NCI-H2196 treated with DMSO at 0.1 percent for 48 hours (cell line): Measurements from ENCODE around the gene CDK12.

Experiments used
- DNase-seq: peaks from one replicate; lab custom pipeline; 2025; ENCODE audit not compliant: unreplicated experiment; lab: John Stamatoyannopoulos, UW

The CDK12 gene

GRCh38 chr17:39548494-39549225, 87.4 kb downstream of the CDK12 start:
- DNase-seq: no peak

DNA sequence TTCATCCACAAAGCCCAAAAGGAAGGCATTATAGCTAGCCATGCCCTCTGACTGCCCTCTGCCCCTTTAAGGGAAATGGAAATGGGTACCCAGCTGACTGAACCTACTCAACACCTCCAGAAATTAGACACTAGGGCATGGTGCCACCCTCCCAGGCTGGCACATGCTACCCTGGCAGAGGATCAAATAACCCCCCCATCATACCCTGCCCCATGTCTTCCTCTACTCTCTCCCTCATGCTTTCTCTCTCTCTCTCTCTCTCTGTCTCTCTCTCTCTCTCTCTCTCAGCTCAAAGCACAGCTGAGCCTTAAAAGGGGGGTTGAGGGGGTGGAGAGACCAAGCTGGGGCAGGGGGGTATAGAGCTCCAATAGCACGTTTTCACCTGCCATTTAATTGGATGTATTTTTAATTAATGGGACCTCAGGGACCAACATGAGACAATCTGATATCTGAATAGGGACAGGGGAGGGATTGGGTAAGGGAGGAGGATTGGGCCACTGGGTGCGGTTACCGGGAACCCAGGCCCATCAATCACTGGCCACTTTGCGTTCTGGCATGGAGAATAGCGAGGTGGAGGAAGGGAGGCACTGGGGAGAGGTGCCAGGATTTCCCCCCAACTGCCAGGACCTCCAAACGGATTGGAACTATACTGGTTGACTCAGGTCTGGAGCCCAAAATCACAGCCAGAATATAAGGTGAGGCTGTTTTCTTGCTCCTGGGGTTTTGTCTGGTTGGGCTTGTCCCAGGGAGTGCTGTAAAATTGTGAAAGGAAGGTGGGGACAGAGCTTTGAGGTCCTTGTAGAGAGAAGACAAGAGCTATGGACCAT, 88.7 kb downstream of the CDK12 start:
- no peak for DNase-seq

DNA sequence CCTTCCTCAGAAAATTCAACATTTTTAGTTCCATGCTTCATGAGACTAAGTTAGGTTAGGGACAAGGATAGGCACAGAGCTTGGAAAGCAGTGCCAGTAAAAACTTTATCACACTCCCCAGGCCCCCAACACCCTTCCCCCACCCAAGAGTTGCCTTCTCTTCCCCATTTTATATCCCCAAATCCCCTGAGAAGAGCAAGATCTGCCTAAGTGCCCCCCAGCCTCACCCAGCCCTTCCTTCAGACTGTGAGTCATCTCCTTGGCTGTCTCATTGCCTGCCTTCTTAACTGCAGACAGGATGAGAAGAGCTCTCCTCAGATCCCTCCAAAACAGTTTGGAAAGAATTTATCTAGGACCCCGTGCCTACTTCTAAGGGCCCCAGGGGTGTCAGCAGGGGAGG, 90.6 kb downstream of the CDK12 start:
- DNase-seq: no peak

GRCh38 chr17:39553341-39553945, 92.2 kb downstream of the CDK12 start:
- no peak for DNase-seq

GRCh38 chr17:39555368-39555767, 94.1 kb downstream of the CDK12 start:
- DNase-seq: no peak

DNA sequence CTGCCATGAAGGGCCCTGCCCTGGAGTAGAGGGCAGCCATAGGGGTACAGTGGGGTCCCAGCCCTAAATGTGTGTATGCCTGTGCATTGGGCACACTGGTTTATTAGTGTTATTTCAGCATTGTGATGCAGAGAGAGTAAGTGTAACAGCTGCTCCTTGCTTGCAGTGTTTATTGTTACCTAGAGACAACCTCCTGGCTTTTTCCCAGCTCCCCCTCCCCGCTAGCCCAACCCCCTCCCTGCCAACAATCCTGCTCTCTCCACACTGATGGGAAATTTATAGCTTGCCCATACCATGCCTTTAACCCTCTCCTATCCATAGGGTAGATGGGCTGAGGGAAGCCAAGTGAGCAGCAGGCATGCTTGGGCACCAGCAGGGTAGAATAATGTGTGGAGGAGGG, 95.1 kb downstream of the CDK12 start:
- no peak for DNase-seq

DNA sequence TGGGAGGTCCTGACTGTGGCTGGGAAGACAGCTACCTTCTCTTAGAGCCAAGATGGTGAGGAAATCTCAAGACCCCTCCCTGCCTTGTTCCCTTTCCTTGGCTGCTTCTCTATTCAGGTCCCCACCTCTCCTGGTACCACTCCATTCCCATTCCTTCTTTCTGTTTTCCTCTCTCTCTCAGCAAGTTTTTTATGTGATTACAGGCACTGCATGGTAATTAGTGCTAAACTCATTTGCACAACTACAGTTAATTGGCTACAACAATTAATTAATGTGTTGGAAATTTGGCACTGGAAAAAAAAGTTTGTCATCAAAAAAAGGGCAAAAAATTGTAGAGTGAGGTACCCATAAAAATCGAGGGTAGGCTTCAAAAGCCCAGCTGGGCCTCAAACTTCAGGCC, 101.1 kb downstream of the CDK12 start:
- no peak for DNase-seq

- DNase-seq: no peak
Measured at GRCh38 chr17:39562976-39563375, 101.7 kb downstream of the CDK12 start.

- no peak for DNase-seq
Measured at GRCh38 chr17:39563476-39563875, 102.2 kb downstream of the CDK12 start.

- DNase-seq: peak; percentile 11
Measured at GRCh38 chr17:39564211-39564848, 103.0 kb downstream of the CDK12 start.

GRCh38 chr17:39566094-39566850, 105.0 kb downstream of the CDK12 start:
- no peak for DNase-seq

GRCh38 chr17:39568702-39569101, 107.4 kb downstream of the CDK12 start:
- DNase-seq: no peak

- no peak for DNase-seq
Measured at GRCh38 chr17:39569126-39569525, 107.8 kb downstream of the CDK12 start.

- DNase-seq: no peak
Measured at GRCh38 chr17:39572121-39572520, 110.8 kb downstream of the CDK12 start.

DNA sequence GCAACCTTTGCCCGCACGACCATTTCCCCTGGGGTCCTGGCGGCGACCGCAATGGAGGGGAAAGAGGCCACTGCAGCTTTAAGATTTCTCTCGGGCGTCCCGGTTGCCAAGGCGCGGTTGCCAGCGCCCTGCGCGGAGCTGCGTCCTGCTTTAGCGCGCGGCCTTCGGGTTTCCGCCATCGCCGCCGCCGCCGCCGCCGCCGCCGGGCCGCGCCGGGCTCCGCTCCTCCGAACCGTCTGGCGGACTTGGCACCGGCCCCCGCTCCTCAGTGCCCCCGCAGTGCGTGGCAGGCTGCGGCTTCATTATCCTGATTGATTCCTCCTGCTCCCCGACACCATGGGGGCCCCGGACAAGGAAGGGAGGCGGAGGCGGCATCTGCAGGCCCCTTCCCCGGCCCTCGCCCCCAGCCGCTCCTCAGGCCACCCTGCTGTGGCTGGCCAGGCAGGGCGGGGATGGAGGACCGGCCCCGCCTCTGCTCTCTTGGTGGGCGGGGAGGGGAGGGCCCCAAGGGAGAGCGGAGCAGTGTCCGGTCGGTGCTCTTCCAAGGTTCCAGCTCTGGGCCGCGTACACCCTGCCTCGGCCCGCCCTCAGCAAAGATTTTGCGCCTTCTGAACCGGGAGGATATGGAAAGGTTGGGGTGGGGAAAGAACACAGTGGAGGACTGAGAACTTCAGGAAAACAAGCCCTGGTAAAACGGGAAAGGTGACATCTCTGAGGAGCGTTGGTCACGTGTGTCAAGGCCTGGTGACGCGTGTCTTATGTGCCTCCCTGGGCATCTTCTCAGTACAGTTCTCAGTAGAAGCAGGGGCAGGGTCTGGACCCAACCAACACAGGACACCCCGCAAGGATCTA, 112.4 kb downstream of the CDK12 start:
- DNase-seq: no peak

DNA sequence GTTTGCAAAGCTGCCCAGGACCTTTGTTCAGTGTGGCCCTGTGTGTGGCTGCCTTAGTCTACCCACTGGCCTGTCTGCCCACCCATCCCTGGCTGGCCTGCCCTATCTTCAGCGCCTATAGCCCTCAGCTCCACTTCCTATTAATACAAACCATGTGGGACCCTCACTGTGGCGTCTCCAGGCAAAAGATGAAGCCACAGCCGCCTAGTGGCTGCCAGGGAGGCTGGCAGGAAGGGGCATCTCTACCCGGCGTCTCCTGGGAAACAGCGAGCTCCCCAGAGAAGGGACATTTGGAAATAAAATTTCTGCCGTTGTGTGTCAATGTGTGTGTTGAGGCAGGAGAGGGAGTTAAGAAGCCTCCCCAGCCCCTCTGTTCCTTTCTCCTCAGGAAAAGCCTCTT, 114.9 kb downstream of the CDK12 start:
- DNase-seq: no peak

DNA sequence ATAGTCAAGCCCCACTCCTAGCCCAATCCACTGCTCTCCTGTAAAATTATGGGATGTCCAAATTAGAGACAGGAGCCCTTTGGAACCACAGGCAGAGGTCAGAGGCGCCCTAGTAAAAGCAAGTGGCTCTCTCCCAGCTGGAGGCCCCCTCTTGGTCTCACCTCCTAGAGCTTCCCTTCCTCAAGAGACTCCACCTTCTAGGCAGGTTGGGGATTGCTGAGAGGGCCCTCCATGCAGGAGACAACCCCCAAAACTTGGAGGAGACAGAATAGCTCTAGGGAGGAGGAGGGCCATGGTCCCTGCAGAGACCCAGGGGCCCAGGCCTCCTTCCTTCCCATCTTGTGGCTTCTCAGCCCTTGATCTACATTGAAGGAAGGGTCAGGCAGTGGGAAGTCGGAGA, 117.0 kb downstream of the CDK12 start:
- DNase-seq: no peak

DNA sequence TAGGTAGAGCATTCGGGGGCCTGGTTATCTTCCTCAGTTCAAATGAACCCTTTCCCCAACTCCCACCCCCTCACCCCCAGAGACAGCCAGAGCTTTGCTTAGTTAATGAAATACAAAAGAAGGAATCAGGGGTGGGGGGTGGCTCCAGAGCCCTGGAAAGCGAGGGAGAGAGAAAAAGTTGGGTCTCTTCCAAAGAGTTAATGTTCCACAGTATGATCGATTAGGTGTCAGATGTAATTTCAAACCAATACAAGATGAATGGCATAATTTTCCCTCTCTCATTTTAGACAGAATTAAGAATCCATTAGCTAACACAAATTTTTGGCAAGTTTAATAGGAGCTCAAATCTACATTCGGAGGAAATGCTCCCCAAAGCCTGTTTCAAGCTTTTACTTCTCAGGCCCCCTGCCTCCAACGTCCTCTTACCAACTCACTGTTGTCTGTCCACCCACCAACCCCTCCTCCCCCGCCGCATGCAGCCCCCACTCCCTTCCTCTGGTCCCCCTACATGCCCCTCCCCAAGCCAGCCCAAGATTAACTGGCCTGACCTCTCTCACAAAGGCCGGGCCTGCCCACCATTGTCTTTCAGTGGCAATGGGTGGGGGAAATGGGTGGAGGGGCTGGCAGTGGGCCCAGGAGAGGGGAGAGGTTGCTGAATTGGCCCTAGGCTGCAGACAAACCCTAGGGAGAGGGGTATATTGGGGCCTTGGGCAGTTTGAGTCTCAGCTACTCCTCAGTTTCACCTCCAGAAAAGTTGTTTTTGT, 118.2 kb downstream of the CDK12 start:
- DNase-seq: no peak

DNA sequence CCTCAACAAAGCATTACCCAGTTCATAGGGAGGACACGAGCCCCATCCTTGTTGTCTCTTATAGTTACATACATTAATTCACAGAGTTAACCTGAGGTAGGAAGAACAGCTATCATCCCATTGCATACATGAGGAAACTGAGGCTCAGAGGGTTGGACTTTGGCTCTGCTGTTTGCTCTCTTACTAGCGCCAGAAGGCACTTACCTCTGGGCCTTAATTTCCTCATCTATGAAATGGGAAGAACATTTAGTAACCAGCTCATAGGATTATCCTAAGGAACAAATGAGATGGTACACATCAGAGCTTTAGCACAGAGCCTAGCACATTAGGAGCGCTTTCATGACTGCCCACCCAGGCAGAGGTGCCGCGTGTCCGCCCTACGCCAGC, 118.8 kb downstream of the CDK12 start:
- no peak for DNase-seq
